Measurements from ENCODE around the gene NSMF.

The NSMF gene

GRCh38 chr9:137491735-137492432, 32.8 kb upstream of the NSMF start:
- no peak for DNase-seq

- DNase-seq, result no peak
These were observed 31.5 kb upstream of the NSMF start for GRCh38 chr9:137490532-137491186.

GRCh38 chr9:137488906-137489305, 29.8 kb upstream of the NSMF start:
- no peak for DNase-seq

- no peak for DNase-seq
These were observed 29.2 kb upstream of the NSMF start for GRCh38 chr9:137488327-137488653.

GRCh38 chr9:137487454-137488326, 28.6 kb upstream of the NSMF start:
- no peak for DNase-seq

- no peak for DNase-seq
These were observed 27.7 kb upstream of the NSMF start for GRCh38 chr9:137486545-137487453.

- no peak for DNase-seq
These were observed 27.0 kb upstream of the NSMF start for GRCh38 chr9:137486141-137486490.

- no peak for DNase-seq
These were observed 26.4 kb upstream of the NSMF start for GRCh38 chr9:137485343-137486140.

GRCh38 chr9:137484551-137485315, 25.6 kb upstream of the NSMF start:
- DNase-seq, result no peak

GRCh38 chr9:137482094-137482781, 23.1 kb upstream of the NSMF start:
- no peak for DNase-seq

GRCh38 chr9:137480686-137481683, 21.9 kb upstream of the NSMF start:
- DNase-seq, result no peak

- DNase-seq, result no peak
These were observed 21.0 kb upstream of the NSMF start for GRCh38 chr9:137479892-137480685.

- no peak for DNase-seq
These were observed 20.1 kb upstream of the NSMF start for GRCh38 chr9:137478962-137479861.

- no peak for DNase-seq
These were observed 19.5 kb upstream of the NSMF start for GRCh38 chr9:137478613-137478961.

GRCh38 chr9:137477778-137478612, 18.9 kb upstream of the NSMF start:
- no peak for DNase-seq

- DNase-seq, result no peak
These were observed 17.7 kb upstream of the NSMF start for GRCh38 chr9:137476856-137477255.

GRCh38 chr9:137475666-137476065, 16.5 kb upstream of the NSMF start:
- no peak for DNase-seq
